SH-SY5Y (cell line): ENCODE data around the gene HAUS3.

Experiments used
- GATA2 ChIP-seq: IDR thresholded peaks from 2 replicates; pipeline ENCODE4 v1.6.1; 2011; ENCODE audit warnings: mild to moderate bottlenecking, low read depth, low read length
- GATA3 ChIP-seq: IDR thresholded peaks from 2 replicates; pipeline ENCODE4 v1.6.1; 2011; ENCODE audit warnings: low read depth, mild to moderate bottlenecking, low read length, moderate library complexity

DNA sequence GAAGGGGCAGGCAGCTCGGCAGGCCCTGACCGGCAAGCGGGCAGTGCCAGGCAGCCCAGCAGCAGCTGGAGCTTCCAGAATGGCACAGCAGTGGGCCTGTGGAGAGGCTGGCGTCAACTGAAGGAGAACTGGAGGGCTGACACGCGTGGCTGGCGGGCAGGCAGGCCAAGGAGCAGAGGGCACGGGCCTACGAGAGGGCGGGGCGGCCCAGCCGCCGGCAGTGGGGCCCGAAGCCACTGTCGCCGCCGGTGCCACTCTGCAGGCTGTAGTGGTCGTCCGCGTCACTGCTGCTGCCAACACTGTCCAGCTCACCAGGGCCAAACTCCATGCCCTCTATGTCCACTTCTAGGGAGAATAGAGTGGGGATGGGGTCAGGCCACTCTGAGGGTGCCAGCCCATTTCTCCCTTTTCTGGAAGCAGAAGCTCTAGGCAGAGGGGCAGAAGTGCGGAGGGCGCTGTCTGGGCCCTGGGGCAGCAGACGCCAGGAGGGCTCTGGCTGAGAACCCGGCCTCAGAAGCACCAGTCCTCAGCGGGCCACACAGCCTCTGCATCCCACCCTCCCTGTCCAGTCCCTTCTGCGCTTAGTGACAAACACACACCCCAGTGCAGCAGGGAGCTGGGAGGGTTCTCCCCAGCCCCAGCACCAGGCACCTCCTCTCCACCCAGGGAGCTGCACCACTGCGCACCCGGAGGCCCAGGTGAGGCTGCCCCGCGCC, 8.6 kb upstream of the HAUS3 start:
- TF ChIP-seq GATA2 (no peak), GATA3 (no peak)
